Measurements from ENCODE around the gene HMHB1.
"Not testable (repeated sequence)": the region's sequence is repeated elsewhere in the genome, so short reads cannot be mapped to it uniquely, and the experiment has no call there.

Gene HMHB1

GRCh38 chr5:143801252-143801939 lies 10.6 kb upstream of the HMHB1 start:
- no peak for DNase-seq (ENCODE audit: low read depth)

GRCh38 chr5:143805861-143806260 lies 6.1 kb upstream of the HMHB1 start:
- no peak for DNase-seq (ENCODE audit: low read depth)

- no peak for DNase-seq (ENCODE audit: low read depth)
These were observed 5.4 kb upstream of the HMHB1 start for GRCh38 chr5:143806579-143806978.

- no peak for DNase-seq (ENCODE audit: low read depth)
These were observed 4.6 kb upstream of the HMHB1 start for GRCh38 chr5:143807401-143807800.

GRCh38 chr5:143816370-143816769 lies 4.4 kb downstream of the HMHB1 start:
- not testable (repeated sequence) for DNase-seq (ENCODE audit: low read depth)

GRCh38 chr5:143819716-143820115 lies 7.8 kb downstream of the HMHB1 start:
- DNase-seq (ENCODE audit: low read depth) = no peak

- DNase-seq (ENCODE audit: low read depth) = no peak
These were observed 8.5 kb downstream of the HMHB1 start for GRCh38 chr5:143820451-143820850.

GRCh38 chr5:143824851-143825720 lies 13.1 kb downstream of the HMHB1 start:
- peak; percentile 48 for DNase-seq (ENCODE audit: low read depth)

GRCh38 chr5:143826951-143827444 lies 15.0 kb downstream of the HMHB1 start:
- DNase-seq (ENCODE audit: low read depth) = no peak

GRCh38 chr5:143828710-143829109 lies 16.7 kb downstream of the HMHB1 start:
- DNase-seq (ENCODE audit: low read depth) = no peak

GRCh38 chr5:143833177-143833576 lies 21.2 kb downstream of the HMHB1 start:
- no peak for DNase-seq (ENCODE audit: low read depth)

- DNase-seq (ENCODE audit: low read depth) = no peak
These were observed 23.3 kb downstream of the HMHB1 start for GRCh38 chr5:143835251-143835650.

GRCh38 chr5:143836161-143836725 lies 24.3 kb downstream of the HMHB1 start:
- no peak for DNase-seq (ENCODE audit: low read depth)

GRCh38 chr5:143837306-143837848 lies 25.4 kb downstream of the HMHB1 start:
- DNase-seq (ENCODE audit: low read depth) = no peak

GRCh38 chr5:143841446-143841845 lies 29.5 kb downstream of the HMHB1 start:
- no peak for DNase-seq (ENCODE audit: low read depth)

GRCh38 chr5:143842920-143843319 lies 31.0 kb downstream of the HMHB1 start:
- DNase-seq (ENCODE audit: low read depth) = no peak

- DNase-seq (ENCODE audit: low read depth) = no peak
These were observed 31.5 kb downstream of the HMHB1 start for GRCh38 chr5:143843461-143843860.

GRCh38 chr5:143850050-143850683 lies 38.2 kb downstream of the HMHB1 start:
- no peak for DNase-seq (ENCODE audit: low read depth)

- DNase-seq (ENCODE audit: low read depth) = no peak
These were observed 39.4 kb downstream of the HMHB1 start for GRCh38 chr5:143851383-143851782.

GRCh38 chr5:143860211-143860610 lies 48.2 kb downstream of the HMHB1 start:
- DNase-seq (ENCODE audit: low read depth) = no peak

GRCh38 chr5:143862271-143862670 lies 50.3 kb downstream of the HMHB1 start:
- no peak for DNase-seq (ENCODE audit: low read depth)

- no peak for DNase-seq (ENCODE audit: low read depth)
These were observed 53.6 kb downstream of the HMHB1 start for GRCh38 chr5:143865426-143866025.

Measured in HS-5 (cell line).